Brain pericyte (primary cell): Measurements from ENCODE around the gene MCTP1.

Experiments
- DNase-seq: peaks from one replicate; pipeline ENCODE4 v3.0.0-alpha.2; 2012; ENCODE audit warnings: low read depth, low spot score

MCTP1 gene

DNA sequence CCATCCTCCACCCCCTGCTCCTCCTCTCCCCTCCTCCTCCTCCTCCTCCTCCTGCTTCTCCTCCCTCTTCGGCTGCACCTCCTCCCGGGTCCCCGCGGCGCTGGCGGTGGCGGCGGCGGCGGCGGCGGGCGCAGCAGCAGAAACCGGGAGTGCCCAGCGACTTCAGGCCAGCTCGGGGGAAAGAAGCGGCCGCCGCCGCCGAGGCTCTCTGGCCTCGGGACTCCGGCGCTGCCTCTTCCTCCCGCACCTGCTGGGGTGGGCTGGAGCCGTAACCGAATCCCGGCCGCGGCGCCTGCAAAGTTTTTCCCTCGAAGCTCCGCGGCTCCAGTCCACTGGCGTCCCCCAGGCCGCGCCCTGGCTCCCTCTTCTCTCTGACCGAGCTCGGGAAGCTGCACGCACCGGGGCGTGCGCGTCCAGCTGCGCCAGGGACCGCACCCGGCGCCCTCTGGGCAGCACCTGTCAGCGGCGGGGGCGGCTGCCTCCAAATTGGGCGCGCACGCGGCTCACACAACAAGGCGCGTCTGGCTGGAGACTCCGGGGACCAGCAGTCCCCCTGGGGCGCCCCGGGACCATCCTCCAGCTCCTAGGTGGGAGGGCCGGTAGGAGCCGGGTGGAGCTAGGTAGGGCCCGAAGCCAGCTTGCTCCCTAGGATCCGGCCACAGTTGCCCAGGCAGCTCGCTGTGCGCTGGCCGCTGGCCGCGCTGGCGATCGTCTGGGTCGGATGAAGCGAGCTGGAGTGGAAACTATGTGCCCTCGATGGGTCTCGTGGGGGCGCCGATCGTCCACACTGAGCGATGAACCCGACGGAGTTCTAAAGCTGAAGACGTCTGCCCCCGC, at the start of gene MCTP1:
TSS of gene MCTP1 (minus strand) at position 523 of the 837 bp plus-strand sequence.
- no peak for DNase-seq

DNA sequence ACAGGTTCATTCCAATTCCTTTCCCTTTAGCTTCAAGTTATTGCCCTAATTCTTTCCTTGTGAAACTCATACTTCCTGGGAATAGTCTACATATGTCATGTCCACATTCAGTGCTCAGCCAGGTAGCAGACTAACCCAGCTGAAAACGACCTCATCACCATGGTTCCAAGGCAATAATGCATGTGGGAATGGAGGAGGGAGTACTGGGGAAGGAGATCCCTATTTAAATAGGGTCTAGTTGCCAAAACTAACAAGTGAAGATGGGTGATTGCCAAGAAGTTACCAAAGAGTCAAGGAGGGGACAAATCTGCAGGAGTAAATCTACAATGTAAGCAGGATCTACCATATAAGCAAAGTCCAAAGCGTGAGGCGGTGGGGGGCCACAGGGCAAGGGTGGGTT, 47.3 kb upstream of the MCTP1 start:
- DNase-seq, result no peak

DNA sequence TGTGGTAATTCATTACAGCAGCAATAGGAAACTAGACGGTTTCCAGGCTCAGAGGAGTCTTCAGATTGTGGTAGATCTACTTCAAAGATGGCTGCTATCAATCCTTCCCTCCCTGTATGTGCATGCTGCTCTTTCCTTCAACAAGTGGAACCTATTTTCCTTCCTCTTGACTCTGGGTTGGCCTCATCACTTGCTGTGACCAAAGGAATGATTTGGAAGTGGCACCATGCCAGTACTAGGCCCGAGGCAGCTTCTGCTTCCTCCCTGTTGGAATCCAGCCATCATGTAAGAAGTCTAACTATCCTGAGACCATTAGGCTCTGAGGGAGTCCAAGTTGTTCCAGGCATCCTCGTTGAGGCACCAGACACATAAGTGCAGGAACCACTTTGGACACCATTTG, 46.5 kb upstream of the MCTP1 start:
- no peak for DNase-seq

DNA sequence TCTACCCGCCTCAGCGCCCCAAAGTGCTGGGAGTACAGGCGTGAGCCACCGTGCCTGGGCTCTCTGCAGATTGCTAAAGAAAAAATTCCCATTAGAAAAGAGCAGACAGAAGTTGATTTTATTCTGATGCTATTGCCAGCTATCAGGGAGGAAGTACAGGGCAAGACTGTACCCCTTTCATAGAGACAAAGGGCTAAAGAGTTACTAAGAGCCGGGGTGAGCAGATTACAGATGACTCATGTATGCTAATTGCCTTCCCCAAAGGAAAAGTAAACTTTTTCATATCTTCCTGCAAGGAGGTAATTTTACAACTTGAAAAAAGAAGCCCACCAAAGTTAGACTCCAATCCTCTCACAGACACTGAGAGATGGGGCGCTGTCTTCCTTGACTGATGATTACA, 42.3 kb upstream of the MCTP1 start:
- no peak for DNase-seq

DNA sequence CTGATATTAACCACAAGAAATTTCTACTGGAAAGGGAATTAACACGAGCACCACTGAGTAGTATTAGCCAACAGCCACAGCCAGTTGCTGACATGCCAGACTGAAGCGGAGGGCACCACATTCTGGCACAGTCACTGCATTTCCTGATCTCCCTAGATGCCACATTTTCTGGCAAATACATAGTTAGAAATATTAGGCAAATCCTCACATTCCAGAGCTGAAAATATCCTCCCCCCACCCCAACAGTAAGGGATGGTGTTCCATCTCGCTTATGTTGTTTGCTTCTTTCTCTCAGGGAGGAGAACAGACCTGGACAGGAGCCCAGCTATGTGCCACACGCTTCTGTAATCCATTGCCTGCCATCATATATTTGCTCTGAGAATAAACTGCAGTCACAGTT, 32.8 kb upstream of the MCTP1 start:
- DNase-seq, result no peak

DNA sequence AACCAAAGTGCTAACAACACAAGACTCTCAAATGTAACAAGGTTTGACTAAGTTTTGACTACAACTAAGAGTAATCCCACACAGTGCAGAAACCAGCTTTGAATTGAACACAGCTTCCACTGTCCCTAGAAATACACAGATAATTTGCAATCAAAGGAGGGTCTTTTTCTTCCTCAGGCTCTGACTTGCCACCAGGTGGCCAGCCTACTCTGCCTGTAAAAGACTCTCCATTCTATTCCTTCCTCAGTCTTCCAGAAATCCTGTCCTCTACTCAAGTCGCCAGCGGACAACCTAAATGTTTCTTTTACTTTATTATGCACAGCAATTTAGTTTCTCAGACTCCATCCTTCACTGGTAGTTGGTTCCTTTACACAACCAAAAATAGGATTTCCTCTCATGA, 32.2 kb upstream of the MCTP1 start:
- DNase-seq, result no peak

DNA sequence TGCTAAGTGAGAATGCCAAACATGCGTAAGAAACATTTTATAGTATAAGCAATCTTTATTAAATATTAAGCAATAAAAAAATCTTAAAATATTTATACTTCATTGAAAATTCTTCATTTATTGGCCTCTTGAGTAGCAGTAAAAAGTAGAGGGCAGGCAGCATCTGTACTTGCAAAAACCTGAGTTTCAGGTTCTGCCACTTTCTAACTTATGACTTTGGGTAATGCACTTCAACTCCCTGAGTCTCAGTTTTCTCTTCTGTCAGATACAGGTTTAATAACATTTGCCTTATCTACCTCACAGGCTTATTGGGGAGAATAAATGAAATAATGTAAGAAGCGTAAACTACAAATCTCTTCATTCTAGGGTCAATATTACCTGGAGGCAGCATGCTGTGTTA, 19.8 kb upstream of the MCTP1 start:
- no peak for DNase-seq

DNA sequence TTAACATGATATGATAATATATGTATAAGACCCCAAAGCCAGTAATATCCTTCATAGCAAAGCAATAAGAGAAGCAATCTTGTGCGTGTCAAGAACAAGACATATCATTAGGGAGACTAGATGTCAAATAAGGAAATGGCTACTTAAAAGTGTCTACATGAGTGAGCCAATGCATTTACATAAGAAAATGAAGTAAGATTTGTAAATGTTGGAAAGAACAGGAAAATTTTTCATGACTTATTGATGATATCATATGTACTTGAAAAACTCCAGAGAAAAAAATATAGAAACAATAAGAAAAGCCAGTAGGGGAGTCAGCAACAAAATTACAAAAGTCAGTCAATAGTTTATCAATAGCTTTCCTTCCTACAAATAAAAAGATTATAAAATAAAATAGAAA, 13.8 kb upstream of the MCTP1 start:
- DNase-seq, result no peak

DNA sequence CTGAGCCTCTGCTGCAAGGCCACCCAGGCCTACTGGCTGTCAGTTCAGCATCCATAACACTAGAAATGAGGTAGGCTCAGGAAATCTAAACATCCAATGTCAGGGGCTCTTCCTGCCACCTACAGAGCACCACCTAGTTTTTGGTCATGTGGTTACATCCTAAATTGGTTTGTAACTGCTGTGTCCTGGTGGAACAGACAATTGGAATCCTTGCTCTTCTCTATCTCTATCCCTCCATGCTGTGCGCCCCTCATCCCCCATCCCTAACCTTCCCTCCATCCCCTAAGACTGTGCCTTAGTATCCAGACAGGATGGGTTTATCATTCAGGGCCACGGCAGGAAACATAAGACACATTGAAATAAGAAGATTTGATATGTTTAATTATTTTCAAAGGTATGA, 11.4 kb upstream of the MCTP1 start:
- no peak for DNase-seq

DNA sequence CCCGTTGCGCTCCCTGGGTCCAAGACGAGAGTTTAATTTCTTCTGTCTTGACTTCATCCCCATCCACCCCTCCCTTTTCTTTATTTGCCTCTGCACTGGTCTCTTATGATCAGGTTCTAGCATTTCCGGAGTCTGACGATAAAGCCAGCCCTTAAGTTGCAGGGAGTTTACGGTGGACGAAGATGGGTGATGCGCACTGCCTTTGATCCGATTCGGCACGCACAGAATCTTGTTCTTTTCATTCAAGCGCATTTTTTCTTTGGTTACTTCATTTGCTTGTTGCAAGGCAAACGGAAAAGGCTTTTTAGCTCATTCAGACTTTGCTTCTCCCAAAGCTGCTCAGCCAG, 488 bp upstream of the MCTP1 start:
- no peak for DNase-seq

DNA sequence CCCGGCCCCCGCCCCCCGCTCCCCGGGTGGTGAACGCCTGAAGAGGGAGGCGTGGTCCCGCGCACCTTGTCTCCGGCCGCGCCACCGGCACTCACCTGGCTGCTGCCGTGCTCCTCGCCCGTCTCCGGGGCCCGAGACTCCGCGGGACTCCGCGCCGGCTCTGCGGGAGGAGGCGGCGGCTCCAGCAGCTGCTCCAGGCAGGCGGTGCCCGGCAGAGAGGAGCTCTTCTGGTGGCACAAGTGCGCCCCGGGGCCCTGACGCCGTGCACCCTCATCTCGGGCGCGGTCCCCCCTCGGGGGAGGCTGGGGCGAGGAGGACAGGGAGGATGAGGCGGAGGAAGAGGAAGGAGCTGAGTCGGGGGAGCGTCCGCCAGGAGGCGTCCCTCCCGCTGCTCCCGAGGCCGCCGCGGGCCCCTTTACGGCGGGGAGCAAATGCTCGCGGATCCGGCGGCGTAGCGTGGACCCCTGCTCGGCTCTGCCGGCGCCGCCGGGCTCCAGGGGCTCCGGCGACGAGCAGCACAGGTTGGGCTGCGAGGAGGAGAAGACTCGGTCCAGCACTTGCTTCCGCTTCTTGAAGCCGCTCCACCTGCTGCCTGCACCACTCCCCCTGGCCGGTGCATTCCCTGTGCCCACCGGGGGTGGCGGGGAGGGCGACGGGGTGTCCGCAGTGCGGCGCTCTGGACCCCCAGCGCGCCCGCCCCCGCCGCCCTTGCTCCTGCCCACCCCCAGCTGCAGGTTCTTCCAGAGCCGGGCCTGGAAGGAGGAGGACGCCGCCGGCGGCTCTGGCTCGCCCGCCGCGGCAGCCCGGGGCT, 928 bp downstream of the MCTP1 start:
- DNase-seq, result no peak

DNA sequence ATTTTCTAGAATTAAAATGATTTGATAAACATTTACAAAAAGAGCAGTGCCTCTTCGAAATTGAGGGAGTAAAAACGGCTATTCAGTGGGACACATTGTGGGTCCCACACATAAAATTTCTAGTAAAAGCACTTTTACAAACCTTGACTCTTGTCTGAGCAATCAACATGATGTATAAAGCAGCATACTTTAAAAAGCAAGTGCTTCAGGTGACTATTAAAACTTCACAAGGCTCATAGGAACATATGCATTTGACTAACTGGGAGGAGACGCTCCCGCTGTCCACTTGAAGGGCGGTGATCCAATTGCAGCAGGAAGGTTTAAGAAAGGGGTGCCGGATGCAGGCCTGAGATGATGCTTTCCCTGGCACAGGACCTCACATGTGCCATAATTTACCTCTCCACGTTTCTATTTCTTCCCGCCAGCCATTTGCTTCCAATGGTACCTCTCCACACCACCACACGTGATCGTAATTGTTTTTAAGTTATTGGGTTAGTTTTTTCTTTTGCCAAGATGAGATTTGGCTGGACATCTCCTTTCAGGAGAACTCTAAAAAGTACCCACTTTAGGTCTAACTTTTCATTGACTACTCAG, 1.8 kb downstream of the MCTP1 start:
- no peak for DNase-seq

DNA sequence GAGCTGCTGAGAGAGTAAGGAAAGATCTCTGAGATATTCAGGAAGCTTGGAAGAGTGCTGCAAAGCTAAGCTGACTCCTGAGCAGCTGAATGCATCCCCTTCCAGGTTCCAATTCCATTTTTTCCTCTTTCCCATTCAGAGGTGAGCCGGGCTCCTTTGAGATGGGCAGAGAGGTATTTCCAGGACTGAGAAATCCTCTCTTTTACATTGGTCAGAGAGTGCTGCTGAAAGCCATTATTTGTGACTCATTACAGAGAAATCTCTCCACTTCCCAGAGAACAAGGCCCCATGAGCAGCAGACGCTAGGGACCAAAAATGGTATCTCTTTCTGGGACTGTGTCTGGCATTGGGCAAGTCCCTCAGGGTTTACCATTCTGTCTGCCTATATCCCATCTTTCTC, 3.7 kb downstream of the MCTP1 start:
- DNase-seq, result no peak

DNA sequence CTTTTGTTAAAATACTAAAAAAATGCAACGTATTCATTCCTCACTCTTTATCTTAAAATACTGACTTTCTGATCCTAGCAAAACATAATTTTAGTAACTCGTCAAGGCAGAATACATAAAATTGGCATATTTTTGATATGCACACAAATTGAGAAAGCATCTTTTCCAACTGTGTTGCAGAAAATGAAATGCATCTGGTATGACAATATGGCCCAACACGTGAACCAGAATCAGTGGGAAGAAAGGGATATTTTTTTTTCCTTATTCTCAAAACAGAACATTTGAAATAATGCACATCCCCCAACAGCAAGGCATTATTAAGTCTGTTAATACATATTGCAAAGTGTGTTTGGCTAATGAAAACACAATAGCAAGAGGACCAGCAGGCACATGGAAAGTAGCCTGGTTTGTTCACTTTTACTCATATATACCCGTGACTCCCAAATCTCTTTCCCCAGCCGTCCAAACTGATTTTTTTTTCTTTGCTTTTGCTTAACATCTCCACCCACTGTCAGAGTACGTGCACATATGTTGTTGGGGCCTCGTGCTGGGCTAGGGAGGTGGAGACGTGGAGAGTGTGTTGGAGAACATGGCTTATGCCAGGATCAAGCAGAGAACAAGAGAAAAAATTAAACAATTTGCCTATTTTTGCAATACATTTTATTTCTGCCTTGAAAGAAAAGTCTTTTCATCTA, 4.3 kb downstream of the MCTP1 start:
- DNase-seq, result no peak

DNA sequence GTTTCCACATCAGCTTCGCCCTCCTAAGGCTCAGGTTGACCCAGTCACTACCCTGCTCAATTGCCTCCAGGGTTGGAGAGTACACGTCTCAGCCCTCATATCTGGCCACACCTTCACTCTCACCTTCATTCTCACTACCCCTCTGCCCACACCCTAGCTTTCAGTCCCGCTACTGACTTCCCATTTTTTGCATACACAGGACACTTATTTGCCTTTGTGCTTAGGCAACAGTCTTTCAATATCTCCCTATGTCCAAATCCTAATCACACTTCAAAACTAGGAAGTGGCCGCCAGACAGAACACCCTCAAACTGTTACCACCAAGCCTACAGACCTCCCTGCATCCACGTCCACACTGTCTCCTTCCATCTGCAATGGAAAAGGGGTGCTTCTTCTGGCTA, 10.9 kb downstream of the MCTP1 start:
- no peak for DNase-seq

DNA sequence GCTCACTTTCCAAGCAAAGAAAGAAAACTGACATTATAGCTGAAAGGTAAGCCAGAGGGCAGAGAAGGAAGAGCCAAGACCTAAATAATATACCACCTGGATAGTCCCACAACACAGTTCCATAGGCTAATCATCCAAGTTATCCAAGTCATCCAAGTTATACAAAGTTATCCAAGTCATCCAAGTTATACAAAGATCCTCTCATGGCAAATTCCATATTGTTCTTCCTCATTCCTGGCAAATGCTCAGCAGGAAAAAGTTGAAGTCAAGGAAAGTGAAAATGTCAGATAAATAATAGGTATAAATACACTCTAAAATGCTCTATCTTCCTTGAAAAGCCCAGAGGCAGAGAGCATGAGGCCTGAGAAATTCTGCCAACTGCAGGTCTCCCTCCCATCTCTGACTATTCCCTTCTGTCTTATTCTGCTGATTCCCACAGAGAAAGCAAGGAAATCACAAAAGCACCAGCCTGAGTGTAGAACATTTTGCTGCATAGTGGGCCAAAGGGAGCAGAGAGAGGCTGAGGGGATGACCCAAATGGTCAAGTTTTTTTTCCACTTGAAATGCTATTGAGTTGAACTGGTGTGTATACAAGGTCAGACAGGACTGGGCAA, 12.5 kb downstream of the MCTP1 start:
- DNase-seq, result no peak

DNA sequence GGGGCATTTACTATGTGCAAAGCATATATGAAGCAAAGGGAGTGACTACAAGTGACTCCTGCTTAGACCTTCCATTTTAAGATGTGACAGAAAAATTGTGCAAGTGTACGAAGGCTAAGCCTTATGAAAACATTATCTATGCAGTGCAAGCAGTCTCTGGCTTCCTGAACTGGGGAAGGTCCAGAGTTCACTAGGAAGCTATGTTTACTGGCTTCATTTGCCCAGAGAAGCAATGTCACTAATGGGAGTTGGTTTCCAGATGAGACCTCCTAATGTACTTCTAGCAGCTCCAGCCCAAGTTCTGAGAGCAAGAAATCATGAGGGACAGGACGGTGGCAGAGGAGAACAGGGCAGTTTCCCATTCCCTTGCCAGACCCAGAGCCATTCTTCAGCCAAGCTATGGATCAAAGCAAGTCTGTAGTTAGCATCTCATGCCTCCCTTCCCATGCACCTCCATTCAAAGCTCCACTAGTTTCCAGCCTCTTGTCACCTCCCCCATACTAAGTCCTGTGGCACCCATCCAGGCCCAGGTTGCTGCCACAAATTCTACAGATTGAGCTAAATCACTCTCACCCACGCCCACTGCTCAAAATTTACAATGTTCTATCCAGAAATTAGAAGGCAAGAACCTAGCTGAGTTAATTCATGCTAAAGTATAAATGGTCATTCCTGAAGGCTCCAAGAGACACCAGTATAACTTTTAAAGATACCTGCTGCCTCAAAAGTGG, 21.8 kb downstream of the MCTP1 start:
- no peak for DNase-seq

DNA sequence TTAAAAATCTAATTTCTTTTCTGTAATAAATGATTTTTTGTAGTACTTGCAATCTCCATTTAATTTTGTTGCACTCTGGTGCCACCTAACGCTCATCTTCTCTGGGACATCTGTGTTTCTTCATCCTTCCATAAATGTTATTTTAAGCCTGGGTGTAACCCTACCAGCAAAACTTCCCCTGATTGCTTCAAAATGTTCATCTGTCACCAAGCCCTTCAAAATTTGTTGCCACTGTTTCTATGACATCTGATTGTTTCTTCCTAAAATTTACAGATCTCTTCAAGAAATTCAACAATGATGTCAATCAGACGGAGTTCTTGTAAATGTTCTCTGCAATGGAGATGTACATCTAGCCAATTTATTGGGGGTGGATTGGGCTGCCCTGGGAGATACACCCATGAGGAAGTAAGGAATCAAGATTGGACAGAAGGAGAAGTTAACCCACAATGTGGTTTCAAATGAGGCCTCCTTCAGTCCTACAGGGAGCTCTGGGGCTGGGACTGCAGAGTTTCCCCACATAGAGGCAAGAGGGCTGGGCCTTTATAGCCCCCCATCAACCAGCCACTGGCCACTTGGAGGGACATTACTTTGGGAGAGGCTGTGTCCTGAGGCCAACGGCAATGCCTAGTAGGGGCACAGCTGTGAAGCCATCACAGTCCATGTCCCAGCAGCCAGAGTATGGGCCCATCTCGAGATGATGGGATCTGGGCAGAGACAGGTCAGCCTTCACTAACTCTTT, 23.3 kb downstream of the MCTP1 start:
- no peak for DNase-seq

DNA sequence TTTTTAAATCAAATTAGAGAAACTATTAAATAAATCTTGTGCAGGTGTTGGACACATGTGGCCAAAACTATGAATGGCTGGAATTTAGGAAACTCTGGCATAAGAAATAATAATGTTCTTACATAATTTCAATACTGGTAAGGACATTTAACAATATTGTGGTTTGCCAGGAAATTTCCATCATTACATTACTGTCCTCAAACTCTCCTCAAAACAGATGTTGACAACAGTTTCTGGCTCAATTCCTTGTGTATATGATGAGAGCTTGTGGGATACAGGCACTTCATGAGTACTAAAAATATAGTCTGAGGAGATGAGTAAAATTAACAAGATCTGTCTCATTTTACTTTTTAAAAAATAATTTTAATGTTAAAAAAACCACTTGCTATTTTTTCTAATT, 27.9 kb downstream of the MCTP1 start:
- DNase-seq, result no peak

DNA sequence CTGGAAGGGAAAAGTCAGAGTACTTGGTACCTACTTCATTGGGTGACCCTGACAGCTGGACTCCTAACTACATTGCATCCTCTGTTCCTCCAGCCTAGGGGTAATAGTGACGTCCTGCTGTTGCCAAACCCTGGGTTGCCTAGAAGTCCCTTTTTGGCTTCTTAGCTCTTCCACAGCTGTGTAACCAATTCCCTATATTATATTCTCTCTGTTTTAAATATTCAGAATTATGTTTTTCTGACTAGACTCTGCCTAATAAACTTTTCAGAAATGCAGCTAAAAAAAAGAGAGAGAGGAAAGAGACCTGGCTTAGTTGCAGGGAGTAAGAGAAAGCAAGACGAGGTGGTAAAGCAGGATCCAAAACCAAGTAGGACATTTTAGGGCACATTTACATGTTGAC, 28.4 kb downstream of the MCTP1 start:
- no peak for DNase-seq
